GM21515 (cell line): Measurements from ENCODE around the gene AFAP1L2.

Experiments used
- ATAC-seq: cut with Tn5 transposase; IDR thresholded peaks from one replicate; pipeline ENCODE4 v1.9.1; 2021; ENCODE audit not compliant: unreplicated experiment

Gene AFAP1L2

DNA sequence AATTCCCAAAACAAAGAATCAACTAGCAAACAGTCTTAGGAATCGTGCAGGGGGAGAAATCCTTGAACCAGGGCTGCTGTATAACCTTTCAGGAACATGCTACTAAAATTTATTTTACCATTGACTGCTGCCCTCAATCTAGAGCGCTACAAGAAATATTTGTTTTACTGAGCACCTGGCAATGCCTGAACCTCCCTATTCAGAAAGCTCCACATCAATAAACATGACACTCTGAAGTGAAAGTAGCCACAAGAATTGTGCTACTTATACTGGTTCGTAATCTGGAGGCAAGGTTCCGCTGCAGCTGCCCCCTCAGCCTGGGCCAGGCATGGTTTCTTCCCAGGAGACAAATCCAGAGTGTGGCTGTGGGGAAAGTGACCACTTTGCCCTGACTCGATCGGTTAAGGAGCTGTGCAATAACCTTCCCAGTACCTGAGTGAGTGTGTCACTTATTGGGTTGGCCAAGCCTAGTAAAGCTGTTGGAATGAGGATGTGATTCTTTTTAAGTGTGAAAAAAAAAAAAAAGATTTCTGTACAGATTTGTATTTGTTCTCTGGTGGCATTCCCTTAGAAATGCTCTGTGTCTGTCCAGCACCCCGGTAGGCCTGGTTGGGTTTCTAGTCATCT lies 157.5 kb downstream of the AFAP1L2 start:
- ATAC-seq: no peak

DNA sequence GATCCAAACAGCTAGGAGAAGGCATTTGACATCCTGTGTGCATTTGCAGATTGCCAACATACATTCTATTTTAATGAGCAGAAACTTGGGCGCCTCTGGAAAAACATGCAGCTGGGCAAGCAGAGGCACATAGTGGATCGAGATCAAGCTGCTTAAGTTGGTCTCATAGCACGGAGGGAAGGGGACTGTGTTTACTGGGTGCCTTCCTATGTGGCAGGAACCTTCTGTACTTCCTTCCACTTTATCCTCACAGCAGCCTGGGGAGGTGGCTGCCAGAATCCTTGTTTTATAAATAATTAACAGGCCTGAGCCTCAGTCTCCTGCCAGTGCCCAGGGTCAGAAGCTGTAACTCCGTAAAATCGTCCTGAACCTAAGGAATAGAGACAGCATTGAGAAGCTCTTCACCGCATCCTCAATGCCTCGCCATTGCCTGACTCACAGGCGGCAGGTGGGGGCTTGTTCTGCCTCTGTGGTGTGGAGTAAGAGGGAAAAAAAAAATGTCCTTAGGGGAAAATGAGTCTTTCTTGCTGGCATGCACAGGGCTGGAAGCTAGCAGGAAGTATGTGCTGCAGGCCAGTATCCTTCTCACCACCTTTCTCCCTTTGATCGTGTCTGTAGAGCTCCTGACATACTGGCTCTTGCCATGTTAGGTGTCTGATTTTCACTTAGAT lies 159.0 kb downstream of the AFAP1L2 start:
- ATAC-seq: no peak
